K562 (cell line): ENCODE measurements around the gene HDAC7.
A peak's percentile ranks its signal among the peaks of the same experiment; 100 is the strongest.

ENCODE experiments used
- CTCF ChIP-seq, 3 experiments: IDR thresholded peaks in 2 of 3; conservative IDR thresholded peaks in 1 of 3; 2 replicates each; pipeline ENCODE4 v1.5.1; 2011 to 2012; ENCODE audit warnings: low read length in 3 of 3, mild to moderate bottlenecking in 3 of 3, control low read depth in 2 of 3, improper control_type of control experiment in 1 of 3, inconsistent platforms in 1 of 3, low read depth in 1 of 3, mixed read lengths in 1 of 3, moderate library complexity in 1 of 3; ENCODE audit not compliant: insufficient read depth in 2 of 3
- POLR2AphosphoS5 ChIP-seq: IDR thresholded peaks from 2 replicates; pipeline ENCODE4 v1.6.1; 2011; ENCODE audit warnings: mild to moderate bottlenecking, low read depth, low read length, moderate library complexity; ENCODE audit not compliant: control insufficient read depth, insufficient read depth
- REST ChIP-seq, 2 experiments: fragments of 450-650 bp; formaldehyde crosslinking in 1 of 2; IDR thresholded peaks; 2 replicates each; pipeline versions ENCODE4 v1.4.0 to v1.6.1; 2014 to 2020; ENCODE audit warnings: mild to moderate bottlenecking in 2 of 2, borderline replicate concordance in 1 of 2, low read depth in 1 of 2
- SAP30 ChIP-seq: fragments of 200-600 bp; sonication (generic); IDR thresholded peaks from 2 replicates; pipeline ENCODE4 v1.6.1; 2012; ENCODE audit warnings: borderline replicate concordance, low read depth, mild to moderate bottlenecking, moderate library complexity, low read length, control low read depth, inconsistent platforms; ENCODE audit not compliant: insufficient read depth, poor library complexity, severe bottlenecking
- SMARCE1 ChIP-seq: fragments of 450-650 bp; IDR thresholded peaks from 2 replicates; pipeline ENCODE4 v1.7.1; 2016; ENCODE audit warnings: mild to moderate bottlenecking
- SP1 ChIP-seq: sonication (generic); formaldehyde crosslinking; IDR thresholded peaks from 2 replicates; pipeline ENCODE4 v1.8.1; 2022; ENCODE audit warnings: mild to moderate bottlenecking, missing genetic modification reagents
- ZNF134 ChIP-seq: fragments of 250-450 bp; sonication (Bioruptor Pico); conservative IDR thresholded peaks from 2 replicates; pipeline ENCODE4 v1.4.0; 2020
- ZNF3 ChIP-seq: fragments of 250-450 bp; sonication (Bioruptor Pico); IDR thresholded peaks from 2 replicates; pipeline ENCODE4 v1.5.0; 2021; ENCODE audit warnings: mild to moderate bottlenecking, moderate library complexity

GRCh38 chr12:47819896-47820630 lies at the start of gene HDAC7:
- TF ChIP-seq SP1 (CRISPR knock-in tag), result no peak
- no peak for TF ChIP-seq ZNF3 (CRISPR knock-in tag)
- TF ChIP-seq REST (IDR thresholded peaks at IDR 0.05; ENCODE audit: borderline replicate concordance), result peak; percentile 29; the same call in 1 of the 2 replicates
- TF ChIP-seq REST (CRISPR knock-in tag; IDR thresholded peaks at IDR 0.05; ENCODE audit: low read depth), result peak; percentile 67; the same call in 1 of the 2 replicates
- no peak for TF ChIP-seq POLR2AphosphoS5
- peak in 1 of 3 experiments; percentile 20; a peak in 1 of 6 replicates for TF ChIP-seq CTCF (IDR thresholded peaks at IDR 0.05 in 2 of 3, conservative IDR thresholded peaks at IDR 0.05 in 1 of 3; ENCODE audit: insufficient read depth in 2 of 3, low read depth in 1 of 3, low read length in 3 of 3)
- no peak for TF ChIP-seq ZNF134
- no peak; the same call in 1 of the 2 replicates for TF ChIP-seq SMARCE1
- TF ChIP-seq SAP30, result no peak
